Measurements from ENCODE around the gene SMARCC1.

SMARCC1 gene

GRCh38 chr3:47641739-47642138 is 140.0 kb downstream of the SMARCC1 start:
- in situ Hi-C loops (cut with MboI; ENCODE audit: low sequenced_read_pairs) = no loop called here

- in situ Hi-C loops (cut with MboI; ENCODE audit: low sequenced_read_pairs) = no loop called here
These were observed 144.8 kb downstream of the SMARCC1 start for GRCh38 chr3:47636921-47637320.

DNA sequence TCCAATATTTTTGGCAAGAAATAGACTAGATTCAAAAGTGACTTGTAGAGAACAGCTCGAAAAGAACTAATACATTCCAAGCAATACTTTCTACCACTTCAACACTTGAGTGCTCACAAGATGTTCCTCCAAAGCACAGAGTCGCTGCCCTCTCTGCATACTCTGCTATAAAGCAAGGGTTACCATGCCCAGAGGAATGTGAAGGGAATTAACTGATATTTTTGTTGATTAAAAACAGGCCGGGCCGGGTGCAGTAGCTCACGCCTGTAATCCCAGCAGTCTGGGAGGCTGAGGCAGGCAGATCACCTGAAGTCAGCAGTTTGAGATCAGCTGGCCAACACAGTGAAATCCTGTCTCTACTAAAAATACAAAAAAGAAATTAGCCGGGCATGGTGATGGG is 145.5 kb downstream of the SMARCC1 start:
- in situ Hi-C loops (cut with MboI; ENCODE audit: low sequenced_read_pairs) = no loop called here

DNA sequence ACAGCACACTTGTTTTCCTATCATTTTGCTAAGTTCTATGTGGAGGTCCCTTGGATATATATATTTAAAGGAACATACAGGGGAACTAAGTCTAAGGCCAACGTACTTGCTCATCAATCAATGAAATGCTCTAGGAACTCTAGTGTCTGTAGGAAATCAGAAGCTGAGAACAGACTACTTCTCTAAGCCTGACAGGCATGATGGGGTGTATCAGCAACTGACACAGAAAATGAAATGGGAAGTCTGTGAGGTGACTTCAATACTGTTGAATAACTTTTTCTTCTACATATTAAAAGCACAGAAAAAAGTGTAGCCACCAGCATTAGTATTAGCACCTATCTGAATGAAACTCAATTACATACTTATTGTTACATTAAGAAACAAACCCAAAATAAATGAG is 146.2 kb downstream of the SMARCC1 start:
- in situ Hi-C loops (cut with MboI; ENCODE audit: low sequenced_read_pairs) = no loop called here

DNA sequence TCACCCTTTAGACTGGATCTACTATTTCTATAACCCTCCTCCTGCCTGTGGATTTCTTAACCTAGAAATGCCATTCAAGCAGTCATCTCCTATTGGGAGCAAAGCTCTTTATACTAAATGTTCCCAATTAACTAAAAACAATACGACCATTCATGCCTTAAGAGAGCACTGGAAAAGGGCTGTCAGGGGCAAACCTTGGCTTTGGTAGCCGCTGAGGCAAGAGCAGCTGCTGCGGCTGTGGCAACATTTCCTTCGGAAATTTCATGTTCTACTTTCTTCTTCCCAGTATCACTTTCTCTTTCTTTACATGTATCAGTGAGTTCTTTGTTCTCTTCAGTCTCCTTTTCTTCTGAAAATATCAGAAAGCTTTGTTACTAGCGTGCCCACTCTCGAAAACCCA is 146.7 kb downstream of the SMARCC1 start:
- in situ Hi-C loops (cut with MboI; ENCODE audit: low sequenced_read_pairs) = no loop called here

GRCh38 chr3:47630810-47631209 is 150.9 kb downstream of the SMARCC1 start:
- in situ Hi-C loops (cut with MboI; ENCODE audit: low sequenced_read_pairs) = no loop called here

DNA sequence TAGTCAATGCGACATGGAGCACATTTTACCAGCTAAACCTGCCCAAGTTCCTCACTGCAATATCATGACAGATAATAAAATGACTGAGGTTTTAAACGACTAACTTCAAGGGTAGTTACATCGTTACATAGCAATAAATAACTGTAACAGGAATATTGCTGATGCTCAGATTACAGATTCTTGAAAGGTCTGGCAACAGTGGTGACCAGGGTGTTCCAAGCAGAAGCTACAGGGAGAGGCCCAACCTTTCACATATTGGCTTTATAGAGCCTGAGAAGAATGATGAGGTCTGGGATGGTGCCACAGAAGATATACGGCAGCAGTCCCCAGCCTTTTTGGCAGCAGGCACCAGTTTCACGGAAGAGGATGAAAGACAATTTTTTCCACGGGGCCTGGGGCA is 151.9 kb downstream of the SMARCC1 start:
- in situ Hi-C loops (cut with MboI; ENCODE audit: low sequenced_read_pairs) = no loop called here

DNA sequence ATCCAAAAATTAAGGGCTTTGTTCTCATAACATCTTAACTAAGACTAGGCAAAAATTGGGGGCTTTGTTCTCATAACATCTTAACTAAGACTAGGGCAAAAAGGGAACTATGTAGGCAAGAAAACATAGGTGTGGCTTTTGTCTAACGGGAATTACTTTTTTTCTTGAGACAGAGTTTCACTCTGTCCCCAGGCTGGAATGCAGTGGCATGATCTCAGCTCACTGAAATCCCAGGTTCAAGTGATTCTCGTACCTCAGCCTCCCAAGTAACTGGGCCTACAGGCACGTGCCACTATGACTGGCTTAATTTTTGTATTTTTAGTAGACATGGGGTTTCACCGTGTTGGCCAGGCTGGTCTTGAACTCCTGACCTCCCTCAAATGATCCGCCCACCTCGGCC is 153.3 kb downstream of the SMARCC1 start:
- in situ Hi-C loops (cut with MboI; ENCODE audit: low sequenced_read_pairs) = no loop called here

GRCh38 chr3:47622671-47623461 is 158.8 kb downstream of the SMARCC1 start:
- in situ Hi-C loops (cut with MboI; ENCODE audit: low sequenced_read_pairs) = no loop called here

DNA sequence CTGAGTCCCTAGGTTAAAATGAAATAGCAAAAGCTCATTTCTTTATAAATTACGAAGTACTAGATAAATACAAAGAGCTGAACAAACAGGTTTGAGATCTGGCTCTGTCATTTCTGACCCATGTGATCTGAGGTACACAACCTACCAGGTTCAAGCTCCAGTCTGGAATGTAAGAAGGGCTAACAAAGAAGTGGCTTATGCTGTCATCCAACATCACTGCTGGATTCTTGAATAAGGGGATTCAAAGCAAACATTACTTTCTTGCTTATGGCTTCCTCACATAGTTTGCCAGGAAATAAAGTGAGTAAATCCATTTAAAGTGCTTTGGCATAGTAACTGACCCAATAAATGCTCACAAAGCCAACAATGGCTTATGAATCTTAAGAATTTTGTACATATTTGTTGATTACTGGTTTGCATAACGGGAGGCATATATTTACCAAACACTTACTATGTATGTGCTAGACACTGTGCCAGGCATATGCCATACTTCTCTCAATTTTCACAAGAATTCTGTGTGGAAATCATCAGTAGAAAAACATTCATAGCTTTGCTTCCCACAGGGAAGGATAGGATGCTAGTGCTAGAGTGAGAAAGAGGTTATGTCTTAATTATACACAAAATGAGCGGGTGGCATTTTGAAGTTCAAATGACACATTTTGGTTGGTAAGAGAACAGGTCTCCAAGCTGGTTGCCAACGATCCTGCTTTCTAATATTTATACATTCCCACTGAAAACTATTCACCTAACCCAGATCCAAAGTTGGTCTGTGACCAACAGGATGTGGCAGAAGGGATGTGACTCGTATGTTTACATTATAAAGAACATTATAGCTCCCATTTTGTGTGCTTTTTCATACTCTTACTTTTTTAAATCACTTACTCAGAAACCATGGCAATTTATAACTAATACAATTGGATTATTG is 164.3 kb downstream of the SMARCC1 start:
- in situ Hi-C loops (cut with MboI; ENCODE audit: low sequenced_read_pairs) = no loop called here

- in situ Hi-C loops (cut with MboI; ENCODE audit: low sequenced_read_pairs) = no loop called here
These were observed 166.9 kb downstream of the SMARCC1 start for GRCh38 chr3:47614788-47615187.

DNA sequence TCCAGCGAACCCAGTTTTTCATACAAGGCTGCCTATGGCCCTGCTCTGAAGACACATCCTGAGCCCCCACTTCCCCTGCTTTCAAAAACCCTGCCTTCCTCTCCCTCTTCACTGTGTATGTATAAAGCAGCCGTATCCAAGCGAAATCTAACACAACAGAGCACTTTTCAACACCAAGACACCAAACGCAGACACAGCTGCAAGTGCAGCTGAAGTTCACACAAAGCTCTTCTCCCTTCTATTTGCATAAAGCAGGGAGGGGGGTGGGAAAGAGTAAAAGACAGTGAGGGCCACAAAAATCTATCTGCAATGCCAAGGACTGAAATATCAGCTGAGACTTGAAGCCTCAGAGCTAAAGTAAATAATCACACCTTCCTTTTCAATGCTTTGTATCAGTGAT is 168.0 kb downstream of the SMARCC1 start:
- in situ Hi-C loops (cut with MboI; ENCODE audit: low sequenced_read_pairs) = no loop called here

GRCh38 chr3:47612879-47613278 is 168.8 kb downstream of the SMARCC1 start:
- in situ Hi-C loops (cut with MboI; ENCODE audit: low sequenced_read_pairs) = no loop called here

DNA sequence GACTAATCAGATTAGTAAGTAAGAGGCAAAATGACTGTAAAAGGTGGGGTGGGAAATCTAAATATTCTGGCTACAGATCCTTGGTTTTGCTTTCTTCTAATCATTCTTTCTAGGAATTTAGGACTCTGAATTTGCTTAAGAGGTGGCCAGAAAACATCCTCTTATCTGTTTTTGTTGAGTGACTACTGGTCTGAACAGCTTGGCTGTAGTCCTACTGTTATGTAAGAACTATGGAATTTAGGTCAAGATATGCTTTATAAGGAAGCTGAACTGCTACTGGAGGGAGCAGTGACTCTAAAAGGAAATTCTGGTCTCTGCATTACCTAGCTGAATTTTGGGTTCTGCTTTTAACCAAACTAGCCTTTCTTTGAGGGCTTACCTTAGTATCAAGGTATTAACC is 169.5 kb downstream of the SMARCC1 start:
- in situ Hi-C loops (cut with MboI; ENCODE audit: low sequenced_read_pairs) = no loop called here

GRCh38 chr3:47611576-47611975 is 170.1 kb downstream of the SMARCC1 start:
- in situ Hi-C loops (cut with MboI; ENCODE audit: low sequenced_read_pairs) = no loop called here

GRCh38 chr3:47610583-47610982 is 171.1 kb downstream of the SMARCC1 start:
- in situ Hi-C loops (cut with MboI; ENCODE audit: low sequenced_read_pairs) = no loop called here

- in situ Hi-C loops (cut with MboI; ENCODE audit: low sequenced_read_pairs) = no loop called here
These were observed 174.4 kb downstream of the SMARCC1 start for GRCh38 chr3:47607335-47607734.

- in situ Hi-C loops (cut with MboI; ENCODE audit: low sequenced_read_pairs) = no loop called here
These were observed 175.5 kb downstream of the SMARCC1 start for GRCh38 chr3:47606165-47606564.

- in situ Hi-C loops (cut with MboI; ENCODE audit: low sequenced_read_pairs) = no loop called here
These were observed 176.0 kb downstream of the SMARCC1 start for GRCh38 chr3:47605652-47606051.

GRCh38 chr3:47604145-47604544 is 177.5 kb downstream of the SMARCC1 start:
- in situ Hi-C loops (cut with MboI; ENCODE audit: low sequenced_read_pairs) = no loop called here

DNA sequence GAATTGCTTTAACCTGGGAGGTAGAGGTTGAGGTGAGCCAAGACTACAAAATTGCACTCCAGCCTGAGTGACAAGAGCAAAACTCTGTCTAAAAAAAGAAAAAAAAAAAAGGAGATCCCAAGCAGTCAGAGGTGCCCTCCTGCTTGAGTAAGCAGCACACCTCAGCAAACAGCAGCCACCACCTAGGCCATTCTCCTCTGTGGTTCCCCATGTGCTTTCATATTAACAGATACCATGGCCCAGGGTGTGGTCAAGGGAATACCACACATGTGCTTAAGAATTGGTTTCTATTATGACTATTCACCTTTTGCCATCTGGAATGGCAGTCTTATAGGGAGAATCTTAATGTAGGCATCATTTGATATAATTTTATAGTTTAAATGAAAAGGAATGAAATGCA is 178.4 kb downstream of the SMARCC1 start:
- in situ Hi-C loops (cut with MboI; ENCODE audit: low sequenced_read_pairs) = no loop called here

DNA sequence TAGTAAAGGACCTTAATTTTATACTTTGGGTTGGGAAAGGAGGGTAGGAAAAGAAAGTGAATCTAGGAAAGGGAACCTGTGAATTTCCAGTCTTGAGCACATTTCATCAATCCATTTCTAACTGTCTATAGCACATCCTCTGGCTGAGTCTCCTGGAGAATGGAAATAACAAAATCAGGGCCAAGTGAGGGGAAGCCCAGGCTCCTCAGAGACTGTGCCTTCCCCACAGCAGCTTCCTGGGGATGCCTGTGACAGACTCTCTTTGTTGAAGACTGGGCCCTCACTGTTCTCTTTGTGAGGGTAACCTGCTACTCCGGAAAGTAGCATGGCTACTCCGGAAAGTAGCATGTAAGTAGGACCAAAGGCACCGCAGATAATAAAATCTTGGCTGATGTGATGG is 180.4 kb downstream of the SMARCC1 start:
- in situ Hi-C loops (cut with MboI; ENCODE audit: low sequenced_read_pairs) = no loop called here
